ENCODE data around the gene HELZ. TPM values are rescaled to one million over a fixed set of nuclear protein-coding genes. Genes with fewer than 3 reads are reported as not detected.
"Not testable (repeated sequence)": the region's sequence is repeated elsewhere in the genome, so short reads cannot be mapped to it uniquely, and the experiment has no call there.

Gene HELZ
- total and polyA plus RNA-seq, 2 donors (not counting 3 experiments of a cell fraction or from before 2014, with no cell fraction given), result 8.0 to 47.3 TPM

DNA sequence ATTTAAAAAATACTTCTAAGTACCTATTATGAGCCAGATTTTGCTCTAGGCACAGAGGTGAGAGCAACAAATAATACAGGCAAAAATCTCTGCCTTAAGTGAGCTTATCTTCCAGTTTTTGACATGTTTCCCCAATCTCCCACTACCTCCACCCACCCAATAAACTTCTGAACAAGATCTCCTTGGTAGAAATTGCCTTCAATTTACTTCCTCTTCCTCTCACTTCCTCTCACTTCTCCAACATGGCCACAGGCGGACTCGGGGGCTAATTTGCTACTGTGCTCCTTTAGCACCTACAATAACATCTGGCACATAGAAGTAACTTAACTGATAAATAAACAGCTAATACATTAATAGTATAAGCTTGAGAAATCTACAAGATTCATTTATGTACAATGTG is 118.0 kb downstream of the HELZ start:
- dilution Hi-C loops (cut with MboI; ENCODE audit: extremely low pct_ligation_motif_present, low sequenced_read_pairs), result no loop called here

DNA sequence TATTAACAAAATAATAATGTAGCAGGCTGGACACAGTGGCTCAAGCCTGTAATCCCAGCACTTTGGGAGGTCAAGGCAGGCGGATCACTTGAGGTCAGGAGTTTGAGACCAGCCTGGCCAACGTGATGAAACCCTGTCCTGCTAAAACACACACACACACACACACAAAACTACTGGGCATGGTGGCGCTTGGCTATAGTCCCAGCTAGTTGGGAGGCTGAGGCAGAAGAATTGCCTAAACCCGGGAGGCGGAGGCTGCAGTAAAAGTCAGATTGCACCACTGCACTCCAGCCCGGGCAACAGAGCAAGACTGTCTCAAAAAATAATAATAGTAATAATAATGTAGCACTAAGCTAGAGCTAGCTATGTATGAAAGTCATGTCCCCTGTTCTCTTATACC is 118.5 kb downstream of the HELZ start:
- H3K27me3 ChIP-seq (ENCODE audit: control insufficient read depth in 2 of 2, insufficient read depth in 2 of 2, low read length in 2 of 2); H3K4me3 ChIP-seq (replicated peaks in 1 of 3; ENCODE audit: insufficient read depth in 1 of 3, low read depth in 1 of 3, low read length in 3 of 3); BruUV-seq (replicated peaks); H3K9ac ChIP-seq (replicated peaks; ENCODE audit: extremely low read depth, insufficient read depth, low read length); H3K9me1 ChIP-seq (replicated peaks; ENCODE audit: control insufficient read depth, extremely low read depth, insufficient read depth, low read length); H2AFZ ChIP-seq (ENCODE audit: low read depth, low read length); DNase-seq (ENCODE audit: low read depth, low spot score); dilution Hi-C loops (cut with MboI; ENCODE audit: extremely low pct_ligation_motif_present, low sequenced_read_pairs); intact Hi-C loops (cut with micrococcal nuclease); H4K20me1 ChIP-seq (replicated peaks; ENCODE audit: control insufficient read depth, extremely low read depth, insufficient read depth, low read length); H3K9me3 ChIP-seq (replicated peaks; ENCODE audit: control insufficient read depth, insufficient read depth, low read length); H3K36me3 ChIP-seq (ENCODE audit: control insufficient read depth in 2 of 2, extremely low read depth in 1 of 2, insufficient read depth in 2 of 2, low read length in 2 of 2); POLR2A ChIA-PET; H3K4me1 ChIP-seq (ENCODE audit: control insufficient read depth, extremely low read depth, insufficient read depth, low read length); FAIRE-seq; H3K4me2 ChIP-seq (ENCODE audit: insufficient read depth, low read length); H3K79me2 ChIP-seq (ENCODE audit: control insufficient read depth, insufficient read depth, low read length); H3K27ac ChIP-seq (ENCODE audit: insufficient read depth, low read depth, low read length): not testable (repeated sequence)
- CTCF ChIA-PET, result interaction anchor here (1.2 kb wide), 1 partner anchor 14 kb away, joined by 4 read pairs; no protein-coding TSS in a partner anchor

More for the DNA sequence above, 118.0 kb downstream of the HELZ start:
- H2AFZ ChIP-seq (ENCODE audit: low read depth, low read length), result no peak overlapping the region
- intact Hi-C loops (cut with micrococcal nuclease), result no loop called here
- no peak overlapping the region for H3K4me3 ChIP-seq (replicated peaks in 1 of 3; ENCODE audit: insufficient read depth in 1 of 3, low read depth in 1 of 3, low read length in 3 of 3)
- no peaks in the 10 kb centered on the region for H3K9me3 ChIP-seq (replicated peaks; ENCODE audit: control insufficient read depth, insufficient read depth, low read length)
- FAIRE-seq, result no peak
- H3K4me1 ChIP-seq (ENCODE audit: control insufficient read depth, extremely low read depth, insufficient read depth, low read length), result no peaks in the 10 kb centered on the region
- H4K20me1 ChIP-seq (replicated peaks; ENCODE audit: control insufficient read depth, extremely low read depth, insufficient read depth, low read length), result no peaks in the 10 kb centered on the region
- H3K4me2 ChIP-seq (ENCODE audit: insufficient read depth, low read length), result no peak overlapping the region
- peaks cover 0 to 3% of the 10 kb centered on the region in 2 experiments for H3K36me3 ChIP-seq (ENCODE audit: control insufficient read depth in 2 of 2, extremely low read depth in 1 of 2, insufficient read depth in 2 of 2, low read length in 2 of 2)
- no peak for DNase-seq (ENCODE audit: low read depth, low spot score)
- TF ChIP-seq JUN (IDR thresholded peaks at IDR 0.05; ENCODE audit: borderline replicate concordance, insufficient read depth, insufficient read length, low read depth), result no peak
- TF ChIP-seq MYC (IDR thresholded peaks at IDR 0.05; ENCODE audit: low read depth, low read length), result no peak
- TF ChIP-seq EZH2 (IDR thresholded peaks at IDR 0.05; ENCODE audit: borderline replicate concordance, low read depth, low read length, severe bottlenecking), result no peak
- no peak for TF ChIP-seq POLR2A (IDR thresholded peaks at IDR 0.05; ENCODE audit: low read depth, low read length)
- TF ChIP-seq GATA2 (IDR thresholded peaks at IDR 0.05; ENCODE audit: insufficient read depth, insufficient read length, low read depth, low read length), result no peak
- no peak for TF ChIP-seq FOS (IDR thresholded peaks at IDR 0.05; ENCODE audit: borderline replicate concordance, insufficient read depth, low read length)
- TF ChIP-seq, protein P1, sequence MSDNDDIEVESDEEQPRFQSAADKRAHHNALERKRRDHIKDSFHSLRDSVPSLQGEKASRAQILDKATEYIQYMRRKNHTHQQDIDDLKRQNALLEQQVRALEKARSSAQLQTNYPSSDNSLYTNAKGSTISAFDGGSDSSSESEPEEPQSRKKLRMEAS (IDR thresholded peaks at IDR 0.05; ENCODE audit: insufficient read depth, insufficient read length), result no peak
- TF ChIP-seq CTCF (IDR thresholded peaks at IDR 0.05; ENCODE audit: extremely low read depth in 1 of 2, insufficient read depth in 1 of 2, low read depth in 1 of 2, low read length in 2 of 2), result no peak
- no peak for TF ChIP-seq POLR2AphosphoS5 (IDR thresholded peaks at IDR 0.05; ENCODE audit: insufficient read depth, low read depth, low read length)
- H3K9ac ChIP-seq (replicated peaks; ENCODE audit: extremely low read depth, insufficient read depth, low read length), result no peak overlapping the region
- H3K27ac ChIP-seq (ENCODE audit: insufficient read depth, low read depth, low read length), result no peak overlapping the region
- no TSS peak for BruUV-seq (replicated peaks)
- ChIA-PET POLR2A (no interaction called here), CTCF (interaction anchor here (0.8 to 1.2 kb wide), 2 partner anchors 9 to 15 kb away, joined by 3 to 4 read pairs; no protein-coding TSS in a partner anchor)
- no peaks in the 10 kb centered on the region for H3K9me1 ChIP-seq (replicated peaks; ENCODE audit: control insufficient read depth, extremely low read depth, insufficient read depth, low read length)
- no peaks in the 10 kb centered on the region for H3K79me2 ChIP-seq (ENCODE audit: control insufficient read depth, insufficient read depth, low read length)
- no peaks in the 10 kb centered on the region for H3K27me3 ChIP-seq (ENCODE audit: control insufficient read depth in 2 of 2, insufficient read depth in 2 of 2, low read length in 2 of 2)
